C4-2B (cell line): Measurements from ENCODE around the gene VSTM2L.

Experiments used
- ZFX ChIP-seq: fragments of 450-650 bp; IDR thresholded peaks from 2 replicates; pipeline ENCODE4 v1.6.1; 2017
- TF ChIP-seq, protein P1 (sequence below): fragments of 450-650 bp; conservative IDR thresholded peaks from 2 replicates; pipeline ENCODE4 v1.5.1; 2017; ENCODE audit warnings: mild to moderate bottlenecking

DNA sequence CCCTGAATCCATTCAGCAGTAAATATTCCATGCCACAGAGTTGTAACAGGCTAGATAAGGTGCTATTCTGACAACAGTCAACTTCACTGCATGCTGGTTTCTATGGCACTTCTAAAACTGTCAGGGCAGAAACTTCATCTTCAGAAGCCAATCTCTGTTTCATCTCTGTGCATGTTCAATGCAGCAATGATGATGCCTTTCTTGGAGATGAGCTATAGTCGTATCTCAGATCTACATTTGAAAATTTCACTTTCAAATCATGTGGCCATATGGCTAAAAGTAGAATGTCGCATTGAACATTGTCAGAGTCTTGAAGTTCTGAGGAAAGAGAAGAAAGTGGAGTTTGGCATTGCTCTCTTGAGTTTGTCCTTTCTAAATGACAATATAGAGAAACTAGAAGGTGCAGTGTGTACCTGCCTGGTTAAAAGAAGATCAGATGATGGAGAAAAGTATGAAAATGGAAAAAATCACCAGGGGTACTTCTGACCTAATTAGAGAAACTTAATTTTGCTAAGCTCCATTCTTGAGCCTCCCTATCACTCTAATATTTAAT, 49.0 kb upstream of the VSTM2L start:
- TF ChIP-seq, protein P1, sequence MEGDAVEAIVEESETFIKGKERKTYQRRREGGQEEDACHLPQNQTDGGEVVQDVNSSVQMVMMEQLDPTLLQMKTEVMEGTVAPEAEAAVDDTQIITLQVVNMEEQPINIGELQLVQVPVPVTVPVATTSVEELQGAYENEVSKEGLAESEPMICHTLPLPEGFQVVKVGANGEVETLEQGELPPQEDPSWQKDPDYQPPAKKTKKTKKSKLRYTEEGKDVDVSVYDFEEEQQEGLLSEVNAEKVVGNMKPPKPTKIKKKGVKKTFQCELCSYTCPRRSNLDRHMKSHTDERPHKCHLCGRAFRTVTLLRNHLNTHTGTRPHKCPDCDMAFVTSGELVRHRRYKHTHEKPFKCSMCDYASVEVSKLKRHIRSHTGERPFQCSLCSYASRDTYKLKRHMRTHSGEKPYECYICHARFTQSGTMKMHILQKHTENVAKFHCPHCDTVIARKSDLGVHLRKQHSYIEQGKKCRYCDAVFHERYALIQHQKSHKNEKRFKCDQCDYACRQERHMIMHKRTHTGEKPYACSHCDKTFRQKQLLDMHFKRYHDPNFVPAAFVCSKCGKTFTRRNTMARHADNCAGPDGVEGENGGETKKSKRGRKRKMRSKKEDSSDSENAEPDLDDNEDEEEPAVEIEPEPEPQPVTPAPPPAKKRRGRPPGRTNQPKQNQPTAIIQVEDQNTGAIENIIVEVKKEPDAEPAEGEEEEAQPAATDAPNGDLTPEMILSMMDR, result no peak
- TF ChIP-seq ZFX, result no peak
